ENCODE data around the gene BDH2.

BDH2 gene

DNA sequence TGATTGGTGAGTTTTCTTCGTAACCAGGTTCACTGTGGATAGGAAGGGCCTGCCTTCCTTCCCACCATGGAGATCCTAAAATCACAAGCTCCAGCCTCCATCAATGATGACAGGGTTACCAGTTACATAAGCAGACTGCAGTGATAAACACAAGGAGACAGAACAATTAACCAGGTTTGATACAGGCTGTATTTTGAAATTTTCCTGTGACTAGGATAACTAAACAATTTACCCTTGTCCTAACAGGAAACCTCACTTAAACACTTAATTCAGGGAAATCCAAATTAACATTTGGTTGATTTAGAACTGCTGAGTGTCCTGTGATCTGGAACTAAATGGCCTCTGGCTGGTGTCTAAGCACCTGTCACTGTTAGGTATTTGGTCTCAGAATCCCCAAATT, 20.0 kb downstream of the BDH2 start:
- no peak for DNase-seq

DNA sequence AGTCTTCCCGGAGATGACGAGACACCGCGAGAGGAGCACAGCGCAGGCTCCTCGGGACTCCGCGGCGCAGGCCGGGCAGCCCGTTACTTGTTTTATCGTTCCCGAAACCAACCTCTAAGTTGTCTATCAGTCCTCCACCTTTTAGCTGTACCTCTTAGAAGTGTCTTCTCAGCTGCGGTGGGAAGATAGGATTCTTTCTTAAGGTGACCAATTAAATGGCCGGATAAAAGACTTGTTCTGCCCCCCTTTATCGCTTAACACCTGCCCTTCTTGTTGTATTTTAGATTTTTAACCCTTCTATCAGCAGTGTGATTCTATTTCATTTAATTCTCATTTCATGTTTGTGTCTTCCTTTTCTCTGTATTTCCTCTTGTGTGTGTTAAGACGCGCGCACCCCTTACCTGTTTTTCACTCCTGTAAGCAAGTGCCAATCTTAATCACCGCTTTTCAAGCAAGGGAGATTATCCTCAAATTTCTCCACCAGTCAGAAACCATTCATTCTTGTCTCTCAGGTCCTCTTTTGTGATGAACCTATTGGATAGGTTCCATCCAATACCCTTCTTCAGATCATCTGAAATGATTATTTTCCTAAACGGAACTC, 22.8 kb downstream of the BDH2 start, which contains the start of gene SLC9B2:
SLC9B2 (minus strand) TSS at position 15 of the 601 bp plus-strand sequence. CDS start 9,211 bp downstream, outside the sequence.
- no peak for DNase-seq

DNA sequence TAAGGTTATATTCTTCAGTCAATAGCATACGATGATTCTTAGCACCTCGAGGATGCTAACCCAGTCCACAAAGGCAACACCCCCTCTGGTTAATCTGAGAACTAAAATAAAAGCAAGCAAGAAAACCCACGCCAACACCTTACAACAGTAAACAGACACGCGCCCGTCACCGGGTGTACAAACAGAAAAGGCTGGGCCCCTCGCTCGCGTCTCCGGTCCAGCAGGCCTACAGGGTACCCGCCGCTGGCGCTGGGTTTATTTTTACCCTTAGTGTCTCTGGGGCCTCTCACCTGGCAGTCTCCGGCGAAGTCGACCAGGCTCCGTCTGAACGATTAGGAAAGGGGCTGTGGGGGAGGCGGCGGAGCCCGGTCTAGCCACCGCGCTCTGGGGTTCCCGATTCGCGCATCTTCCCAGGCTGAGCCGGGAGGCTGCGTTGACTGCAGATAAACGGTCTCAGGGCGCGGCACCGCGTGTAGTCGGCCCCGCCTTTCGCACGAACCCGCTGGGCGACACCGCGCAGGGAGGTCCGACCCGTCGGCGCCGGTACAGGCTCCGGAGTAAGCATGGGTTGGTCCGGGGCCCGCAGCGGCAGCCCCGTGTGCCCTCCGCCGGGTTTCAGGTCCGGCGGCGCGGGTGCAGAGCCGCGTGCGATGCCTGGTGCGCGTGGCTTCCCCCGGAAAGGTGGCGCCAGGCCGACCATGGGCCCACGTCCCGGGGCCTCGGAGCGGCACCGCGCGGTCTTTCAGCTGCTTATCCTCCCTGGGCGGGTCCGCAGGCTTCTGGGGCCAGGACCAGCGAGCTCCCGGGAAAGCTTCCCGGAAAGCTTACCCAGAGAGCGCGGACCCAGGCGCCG, 23.5 kb downstream of the BDH2 start:
- peak; percentile 11 to 30 for DNase-seq

DNA sequence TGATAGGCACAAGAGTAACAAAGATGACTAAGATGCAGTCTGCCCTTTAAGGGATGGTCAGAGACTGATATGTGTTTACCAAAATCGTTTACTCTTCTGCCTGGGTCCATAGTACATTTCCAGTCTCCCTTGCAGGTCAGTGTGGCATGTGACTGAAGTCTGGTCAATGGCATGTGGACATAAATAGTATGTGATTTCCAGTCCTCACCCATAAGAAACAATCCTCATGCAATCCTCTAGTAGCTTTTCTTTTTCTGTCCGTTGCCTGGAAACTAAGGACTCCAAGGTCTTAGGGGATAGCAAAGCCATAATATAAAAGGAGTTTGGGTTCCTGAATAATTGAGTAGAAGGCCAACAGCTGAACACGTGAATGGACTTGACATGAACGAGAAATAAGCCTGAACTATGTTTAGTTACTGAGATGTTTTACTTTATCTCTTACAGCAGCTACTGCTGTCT, 24.2 kb downstream of the BDH2 start:
- no peak for DNase-seq

DNA sequence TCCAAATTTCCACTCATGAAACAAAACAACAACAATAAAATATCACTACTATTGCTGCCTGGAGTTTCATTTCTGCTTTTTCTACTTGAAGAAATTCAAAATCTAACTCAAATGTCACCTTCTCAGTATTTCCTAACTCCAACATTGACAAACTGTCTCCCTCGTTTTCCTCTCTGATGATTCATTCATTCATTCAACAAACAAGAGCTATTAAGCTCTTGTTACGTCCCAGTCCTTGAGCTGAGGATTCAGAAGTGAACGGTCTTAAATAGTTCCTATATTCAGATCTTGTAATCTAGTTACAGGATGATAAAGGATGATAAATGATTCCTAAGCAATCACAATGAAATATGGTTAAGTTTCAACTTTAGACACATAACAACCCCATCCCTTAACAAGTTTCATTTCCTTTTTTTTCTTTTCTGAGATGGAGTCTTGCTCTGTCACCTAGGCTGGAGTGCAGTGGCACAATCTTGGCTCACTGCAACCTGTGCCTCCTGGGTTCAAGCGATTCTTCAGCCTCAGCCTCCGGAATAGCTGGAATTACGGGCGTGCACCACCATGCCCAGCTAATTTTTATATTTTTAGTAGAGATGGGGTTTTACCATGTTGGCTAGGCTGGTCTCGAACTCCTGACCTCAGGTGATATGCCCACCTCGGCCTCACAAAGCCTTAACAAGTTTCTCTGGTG, 24.7 kb downstream of the BDH2 start:
- peak; percentile 26 to 74 for DNase-seq

GRCh38 chr4:103073792-103074438, 25.7 kb downstream of the BDH2 start:
- no peak for DNase-seq

DNA sequence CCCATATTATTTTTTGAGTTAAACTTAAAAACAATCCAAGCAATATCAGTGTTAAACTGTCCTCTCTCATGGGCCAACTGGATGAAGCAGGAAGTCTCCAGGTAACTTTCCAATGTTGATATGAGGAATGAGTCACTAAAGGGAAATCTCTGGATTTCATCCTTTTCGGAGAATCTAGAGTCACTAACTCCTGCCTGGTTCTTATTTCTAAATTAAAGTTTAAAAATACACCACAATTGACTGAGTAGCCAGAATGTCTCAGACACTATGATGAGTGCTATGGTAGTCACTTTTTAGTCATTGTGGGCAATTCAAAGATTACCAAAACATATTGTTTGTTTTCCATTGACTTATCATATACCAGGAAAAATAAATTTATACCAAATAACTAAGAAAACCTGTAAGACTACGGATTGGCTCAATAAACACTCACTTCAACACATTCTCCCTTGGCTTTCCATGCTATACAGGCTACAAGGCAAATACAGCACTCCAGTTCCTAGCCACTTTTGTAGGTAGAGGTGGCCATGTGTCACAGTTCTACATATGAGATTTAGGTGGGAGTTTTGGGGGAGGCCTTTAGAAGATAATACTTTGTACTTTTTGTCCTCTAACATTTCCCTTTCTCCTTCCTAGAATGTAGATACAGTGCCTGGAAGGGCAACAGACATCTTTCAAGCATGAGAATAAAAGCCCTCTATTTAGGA, 31.6 kb downstream of the BDH2 start:
- DNase-seq, result no peak

- no peak for DNase-seq
Observed at GRCh38 chr4:103060453-103061148, 39.0 kb downstream of the BDH2 start.

- DNase-seq, result no peak
Observed at GRCh38 chr4:103054030-103054429, 45.6 kb downstream of the BDH2 start.

GRCh38 chr4:103052779-103053178, 46.9 kb downstream of the BDH2 start:
- DNase-seq, result no peak

GRCh38 chr4:103052145-103052544, 47.5 kb downstream of the BDH2 start:
- DNase-seq, result no peak

- no peak for DNase-seq
Observed at GRCh38 chr4:103050736-103051436, 48.7 kb downstream of the BDH2 start.

- peak; percentile 26 to 32 for DNase-seq
Observed at GRCh38 chr4:103046416-103047290, 53.0 kb downstream of the BDH2 start.

DNA sequence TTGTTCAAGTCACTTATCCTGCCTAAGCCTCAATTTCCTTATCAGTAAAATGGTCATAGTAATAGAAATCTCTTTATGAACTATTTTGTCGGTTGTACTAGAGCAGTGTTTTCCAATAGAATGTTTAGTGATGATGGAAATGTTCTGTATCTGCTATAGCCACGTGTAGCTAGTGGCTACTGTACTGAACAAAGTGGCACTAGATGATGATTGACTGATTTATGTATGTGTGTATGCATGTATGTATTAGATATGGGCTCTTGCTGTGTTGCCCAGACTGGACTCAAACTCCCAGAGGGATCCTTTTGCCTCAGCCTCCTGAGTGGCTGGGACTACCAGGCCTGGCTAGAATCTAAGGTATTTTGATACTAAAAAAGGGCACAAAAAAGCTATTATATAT, 55.5 kb downstream of the BDH2 start:
- DNase-seq, result no peak

DNA sequence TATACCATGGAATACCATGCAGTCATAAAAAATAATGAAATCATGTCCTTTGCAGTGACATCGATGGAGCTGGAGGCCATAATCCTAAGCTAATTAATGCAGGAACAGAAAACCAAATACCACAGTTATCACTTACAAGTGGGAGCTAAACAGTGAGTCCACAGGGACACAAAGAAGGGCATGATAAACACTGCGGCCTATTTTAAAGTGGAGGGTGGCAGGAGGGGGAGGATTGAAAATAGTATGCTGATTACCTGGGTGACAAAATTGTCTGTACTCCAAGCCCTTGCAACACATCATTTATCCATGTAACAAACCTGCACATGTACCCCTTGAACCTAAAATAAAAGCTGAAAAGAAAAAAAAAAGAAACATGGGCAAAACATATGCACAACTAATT, 63.5 kb downstream of the BDH2 start:
- no peak for DNase-seq

DNA sequence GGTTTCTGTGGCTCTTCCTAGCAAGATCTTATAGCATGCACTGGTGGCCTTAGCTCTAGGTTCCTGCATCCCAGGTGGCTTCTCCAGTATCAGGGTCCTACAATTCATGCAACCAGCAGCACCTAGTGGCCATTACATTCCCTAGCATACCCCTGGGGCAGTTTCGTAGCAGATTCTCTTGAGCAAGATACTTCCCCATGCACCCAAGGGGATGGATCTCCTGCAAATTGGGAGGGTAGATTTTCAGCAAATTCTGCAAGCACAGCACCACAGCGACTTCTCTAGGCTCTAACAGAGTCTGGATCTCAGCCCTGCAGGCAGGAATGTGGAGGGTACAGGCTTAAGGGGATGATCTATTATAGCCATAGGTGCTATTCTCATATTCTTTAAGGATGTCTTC, 67.1 kb downstream of the BDH2 start:
- peak; percentile 3 to 27 for DNase-seq

GRCh38 chr4:103030791-103031190, 68.8 kb downstream of the BDH2 start:
- no peak for DNase-seq

GRCh38 chr4:103029300-103029699, 70.3 kb downstream of the BDH2 start:
- DNase-seq, result no peak

All from inflammatory macrophage (primary cell).